Stimulated activated CD4-positive, alpha-beta T cell treated with anti-CD3 and anti-CD28 coated beads, Interleukin-4, amount 100 ng/mL, for 4 hours (primary cell): ENCODE results near the gene KDM4B.

Experiments
- DNase-seq, 2 experiments: peaks; one replicate each; pipeline ENCODE4 v3.0.0-alpha.2; 2020

Gene KDM4B

DNA sequence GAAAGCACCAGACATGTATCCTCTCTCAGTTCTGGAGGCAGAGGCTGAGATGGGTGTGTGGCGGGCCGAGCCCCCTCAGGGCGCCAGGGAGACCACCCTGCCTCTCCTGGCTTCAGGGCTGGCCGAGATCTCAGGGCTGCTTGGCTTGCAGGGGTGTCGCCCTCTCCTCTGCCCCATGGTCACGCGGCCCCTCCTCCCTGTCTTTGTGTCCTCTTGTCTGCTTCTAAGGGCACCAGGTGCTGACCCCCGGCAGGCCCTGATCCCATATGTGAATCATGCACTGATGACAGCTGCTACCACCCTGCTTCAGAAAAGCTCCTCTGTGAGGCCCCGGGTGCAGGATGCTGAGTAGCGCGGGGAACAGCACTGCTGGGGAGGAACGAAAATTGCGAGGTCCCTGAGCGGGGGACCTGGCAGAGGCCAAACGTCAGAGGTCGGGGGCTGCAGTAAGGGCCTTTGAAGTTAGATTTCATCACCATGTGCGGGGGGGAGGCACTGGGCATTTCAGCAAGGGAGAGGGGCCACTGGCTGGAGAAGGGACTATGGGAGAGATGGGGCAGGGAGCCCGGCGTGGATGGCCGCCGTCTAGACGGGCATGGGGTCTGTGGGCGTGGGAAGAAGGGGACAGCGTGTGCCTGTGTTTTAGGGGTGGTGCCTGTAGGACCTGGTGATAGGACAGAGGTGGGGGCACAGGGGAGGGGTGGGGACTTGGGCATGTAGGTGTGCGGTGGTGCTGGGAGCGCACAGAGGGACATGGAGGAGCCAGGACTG, 125.2 kb downstream of the KDM4B start:
- no peak for DNase-seq

DNA sequence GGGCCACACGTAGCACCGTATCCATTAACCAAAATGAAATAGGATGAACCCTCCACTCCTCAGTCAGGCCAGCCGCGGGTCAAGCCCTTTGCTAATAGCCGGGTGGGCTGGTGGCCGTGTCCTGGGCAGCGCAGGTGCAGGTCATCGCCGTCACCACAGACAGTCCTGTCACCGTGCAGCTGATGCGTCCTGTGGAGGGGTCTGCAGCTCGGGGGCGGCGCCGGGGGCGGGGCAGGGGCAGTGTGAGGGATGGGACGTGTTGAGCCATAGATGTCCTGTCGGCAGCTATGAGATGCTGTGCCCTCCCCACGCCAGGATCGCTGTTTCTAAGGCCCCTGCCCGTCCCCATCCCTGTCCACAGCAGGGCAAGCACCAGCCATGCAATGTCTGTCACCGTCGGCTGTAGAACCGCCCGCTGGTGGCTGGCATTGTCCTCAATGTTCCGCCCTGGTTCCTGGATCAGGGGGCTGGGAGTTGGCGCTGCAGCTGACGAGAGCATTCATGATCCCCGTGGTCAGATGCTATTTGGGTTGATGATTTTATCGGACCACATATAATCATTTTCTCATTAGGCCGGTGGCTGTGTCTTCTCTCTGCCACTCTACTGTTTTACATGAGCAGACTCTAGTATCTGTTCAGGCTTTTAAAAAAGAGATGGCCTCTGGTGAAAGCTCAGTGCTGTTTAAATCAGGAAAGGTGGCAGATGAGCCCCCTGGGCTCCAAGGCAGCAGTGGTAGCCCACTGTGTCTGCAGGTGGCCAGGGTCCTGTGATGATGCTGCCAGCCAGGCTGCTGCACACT, 126.1 kb downstream of the KDM4B start:
- DNase-seq = no peak

DNA sequence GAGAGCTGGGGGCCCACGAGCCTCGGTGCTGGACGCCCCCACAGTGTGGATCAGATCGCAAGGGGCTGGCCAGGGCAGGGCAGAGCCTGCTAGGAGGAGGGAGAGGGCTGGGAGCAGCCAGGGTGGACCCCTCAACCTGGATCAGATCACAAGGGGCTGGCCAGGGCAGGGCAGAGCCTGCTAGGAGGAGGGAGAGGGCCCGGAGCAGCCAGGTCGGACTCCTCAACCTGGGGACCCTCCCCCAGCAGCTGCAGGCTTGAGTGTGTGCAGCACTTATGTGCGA, 126.6 kb downstream of the KDM4B start:
- DNase-seq = no peak

DNA sequence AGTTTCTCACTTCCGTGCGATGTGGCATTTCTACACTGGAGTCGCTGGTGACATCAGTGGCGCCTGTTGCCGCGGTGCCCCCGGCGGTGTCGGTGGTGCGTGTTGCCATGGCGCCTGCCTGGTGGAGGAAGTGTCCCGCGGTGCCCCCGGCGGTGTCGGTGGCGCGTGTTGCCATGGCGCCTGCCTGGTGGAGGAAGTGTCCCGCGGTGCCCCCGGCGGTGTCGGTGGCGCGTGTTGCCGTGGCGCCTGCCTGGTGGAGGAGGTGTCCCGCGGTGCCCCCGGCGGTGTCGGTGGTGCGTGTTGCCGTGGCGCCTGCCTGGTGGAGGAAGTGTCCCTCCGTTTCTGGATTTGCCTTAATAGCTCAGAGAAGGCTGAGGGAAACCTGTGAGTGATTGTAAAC, 127.6 kb downstream of the KDM4B start:
- no peak for DNase-seq

DNA sequence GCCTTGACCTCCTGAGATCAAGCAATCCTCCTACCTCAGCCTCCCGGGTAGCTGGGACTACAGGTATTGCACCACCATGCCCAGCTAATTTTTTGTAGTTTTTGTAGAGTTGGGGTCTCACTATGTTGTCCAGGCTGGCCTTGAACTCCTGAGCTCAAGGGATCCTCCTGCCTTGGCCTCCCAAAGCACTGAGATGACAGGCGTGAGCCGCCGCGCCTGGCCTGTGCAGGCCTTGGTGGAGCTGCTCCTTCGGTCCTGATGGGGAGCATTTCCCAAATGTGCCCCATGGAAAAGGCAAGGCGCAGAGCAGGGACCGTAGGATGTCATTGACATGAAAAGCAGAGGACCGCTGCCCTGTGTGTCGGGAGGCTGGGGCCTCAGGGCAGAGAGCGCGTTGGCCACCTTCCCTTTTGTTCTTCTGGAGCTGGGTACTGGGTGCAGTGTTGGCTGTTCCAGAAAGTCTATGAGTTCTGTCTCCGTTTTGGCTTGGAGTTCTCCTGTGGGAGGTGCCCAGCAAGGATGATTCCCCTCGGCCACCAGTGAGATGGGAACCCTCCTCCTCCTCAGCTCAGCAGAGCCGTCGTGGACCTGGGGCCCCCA, 128.5 kb downstream of the KDM4B start:
- DNase-seq = no peak

DNA sequence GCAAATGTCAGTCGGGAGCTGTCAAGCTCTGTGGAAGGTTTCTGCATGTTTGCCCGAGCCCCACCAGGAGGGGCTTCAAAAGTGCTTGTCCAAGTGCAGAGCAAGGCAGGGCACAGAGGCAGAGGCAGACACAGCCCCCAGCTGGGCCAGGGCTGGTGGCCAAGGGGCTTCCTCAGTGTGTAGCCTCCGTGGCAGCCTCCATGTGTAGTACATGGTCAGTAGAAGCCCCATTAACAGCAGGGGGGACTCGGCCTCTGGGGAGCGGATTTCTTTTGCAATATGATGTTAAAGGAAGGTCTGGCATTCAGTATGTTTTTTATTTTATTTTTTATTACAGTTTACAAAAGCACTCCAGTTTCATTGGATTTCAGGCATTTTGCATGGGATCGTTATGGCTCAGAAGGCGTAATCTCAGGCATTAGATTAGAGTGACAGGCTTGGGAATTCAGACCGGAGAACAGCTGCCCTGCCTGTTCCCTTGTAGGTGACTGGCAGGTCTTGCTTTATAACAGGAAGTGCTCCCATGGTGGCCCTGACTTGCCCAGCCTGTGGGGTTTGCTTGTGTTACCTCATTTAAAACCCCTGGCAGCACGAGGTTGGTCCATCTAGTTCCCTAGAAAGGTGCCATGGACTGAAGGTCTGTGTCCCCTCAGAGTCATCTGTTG, 129.2 kb downstream of the KDM4B start:
- DNase-seq = no peak

DNA sequence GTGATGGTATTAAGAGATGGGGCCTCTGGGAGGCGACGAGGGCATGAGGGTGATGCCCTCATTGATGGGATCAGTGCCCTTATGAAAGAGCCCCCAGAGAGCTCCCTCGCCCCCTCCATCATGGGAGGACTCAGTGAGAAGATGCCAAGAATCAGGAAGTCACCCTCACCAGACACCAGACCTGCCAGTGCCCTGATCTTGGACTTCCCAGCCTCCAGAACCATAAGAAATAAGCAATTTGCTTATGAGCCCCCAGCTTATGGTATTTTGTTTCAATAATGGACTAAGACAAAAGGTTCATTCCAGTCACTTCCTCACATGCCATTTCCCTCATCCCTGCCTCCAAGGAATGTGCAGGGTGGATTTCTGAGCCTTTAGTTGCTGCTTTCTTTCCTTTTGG, 129.7 kb downstream of the KDM4B start:
- DNase-seq = no peak

DNA sequence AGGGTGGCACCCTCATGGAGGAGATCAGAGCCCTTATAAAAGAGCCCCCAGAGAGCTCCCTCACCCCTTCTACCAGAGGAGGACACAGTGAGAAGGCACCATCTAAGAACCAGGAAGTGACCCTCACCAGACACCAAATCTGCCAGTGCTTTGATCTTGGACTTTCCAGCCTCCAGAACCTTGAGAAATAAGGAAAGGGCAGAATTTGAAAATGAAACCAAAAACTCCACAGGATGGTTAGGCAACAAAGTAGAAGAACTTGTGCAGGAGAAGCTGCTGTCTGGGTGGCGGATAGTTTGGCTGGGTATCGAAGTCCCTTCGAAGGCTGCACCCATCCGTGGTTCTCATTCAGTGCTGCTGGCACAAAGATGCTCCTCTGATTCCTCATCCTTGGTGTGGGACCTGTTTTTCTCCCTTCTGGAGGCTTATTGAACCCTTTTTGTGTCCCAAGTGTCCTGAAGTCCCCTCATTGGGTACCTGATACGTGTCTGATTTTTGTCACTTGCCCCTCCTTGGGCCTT, 130.8 kb downstream of the KDM4B start:
- DNase-seq = no peak

DNA sequence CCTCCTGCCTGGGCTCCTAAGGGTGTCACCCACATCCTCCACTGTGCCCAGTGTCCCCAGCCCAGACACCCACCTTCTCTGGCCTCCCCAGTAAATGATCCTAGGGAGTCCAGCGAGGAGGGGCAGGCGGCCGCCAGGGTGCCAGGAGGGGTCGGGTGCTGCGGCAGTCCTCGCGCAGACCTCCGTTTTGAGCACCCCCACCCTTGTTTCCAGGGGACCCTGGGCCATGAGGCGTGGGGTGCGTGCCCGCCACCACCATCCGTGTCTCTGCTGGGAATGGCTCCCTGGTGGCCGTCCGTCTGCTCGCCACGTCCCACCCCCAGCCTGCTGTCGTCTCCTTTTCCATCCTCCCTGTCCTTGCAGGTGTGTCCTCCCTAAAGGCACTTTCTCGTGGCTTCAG, 133.0 kb downstream of the KDM4B start:
- no peak for DNase-seq

DNA sequence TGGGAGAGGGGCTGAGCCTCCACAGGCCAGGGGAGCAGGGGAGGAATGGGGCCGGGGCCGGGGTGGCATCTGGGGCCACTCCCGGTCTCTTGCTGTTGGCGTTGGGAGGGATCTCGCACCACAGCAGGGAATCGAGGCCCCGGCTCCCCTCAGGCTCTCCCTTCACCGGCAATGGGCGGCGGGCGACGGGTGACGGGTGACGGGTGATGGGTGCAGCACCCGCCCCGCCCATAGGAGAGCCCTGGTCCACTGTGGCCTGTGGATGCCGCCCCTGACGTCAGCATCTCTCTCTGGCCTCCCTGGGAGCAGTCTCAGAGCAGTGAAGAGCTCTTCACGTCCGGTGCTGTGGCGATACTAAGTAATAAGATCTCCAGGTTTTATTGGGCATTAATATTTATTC, 133.6 kb downstream of the KDM4B start:
- DNase-seq = no peak

DNA sequence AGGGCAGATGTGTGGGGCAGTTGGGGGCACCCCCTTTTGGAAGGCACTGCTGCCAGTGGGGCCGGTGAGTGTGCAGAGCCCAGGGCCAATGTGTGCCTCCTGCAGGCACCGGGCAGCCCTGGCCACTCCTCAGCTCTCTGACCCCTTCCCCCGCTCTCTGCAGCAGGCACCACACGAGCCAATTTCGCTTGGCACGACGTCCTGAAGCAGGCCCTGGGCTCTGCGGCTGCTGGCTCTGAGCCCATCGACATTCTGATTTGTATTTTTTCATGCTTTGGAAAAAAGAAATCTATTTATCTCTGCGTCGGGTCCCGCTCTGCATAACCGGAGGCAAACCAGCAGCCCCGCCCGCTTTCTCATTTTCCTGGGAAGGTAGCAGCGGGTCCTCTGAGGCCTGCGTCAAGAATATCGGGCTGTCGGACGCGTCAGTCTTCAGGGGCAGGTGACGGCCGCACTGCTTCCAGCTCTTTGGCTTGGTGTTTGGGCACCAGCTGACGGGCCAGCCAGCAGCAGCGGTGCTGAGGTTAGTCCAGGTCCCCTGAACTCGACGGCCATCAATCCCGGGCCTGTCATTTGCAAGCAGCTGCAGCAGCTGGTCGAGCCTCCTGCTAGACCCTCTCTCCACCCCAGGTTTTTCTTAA, 134.3 kb downstream of the KDM4B start:
- DNase-seq = no peak

DNA sequence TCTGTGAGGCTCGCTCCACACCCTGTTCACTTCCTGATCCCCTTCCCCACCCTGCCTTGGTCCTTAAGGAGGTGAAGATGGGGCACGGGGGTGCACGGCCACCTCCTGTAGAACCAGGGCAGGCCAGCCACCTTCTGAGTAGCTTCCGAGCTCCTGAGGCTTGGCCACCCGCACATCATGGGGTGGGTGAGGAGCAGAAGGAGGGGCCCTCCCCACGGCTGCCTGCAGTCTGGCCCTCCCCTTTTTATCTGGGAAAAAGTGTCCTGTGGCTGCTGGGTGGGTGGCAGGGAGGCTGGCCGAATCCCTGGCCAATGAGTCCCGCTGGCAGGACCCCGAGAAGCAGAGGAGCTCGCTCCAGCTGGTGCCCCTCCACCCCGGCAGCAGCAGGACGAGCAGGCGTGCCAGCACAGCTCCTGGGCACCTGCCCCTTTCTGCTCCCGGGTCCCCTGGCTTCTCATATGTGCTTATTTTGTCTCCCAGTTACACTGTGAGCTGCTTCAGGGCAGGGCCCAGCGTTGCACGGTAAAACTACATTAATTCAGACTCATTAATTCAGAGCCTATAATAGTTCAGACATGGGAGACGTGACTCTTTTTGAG, 135.0 kb downstream of the KDM4B start:
- DNase-seq = no peak

DNA sequence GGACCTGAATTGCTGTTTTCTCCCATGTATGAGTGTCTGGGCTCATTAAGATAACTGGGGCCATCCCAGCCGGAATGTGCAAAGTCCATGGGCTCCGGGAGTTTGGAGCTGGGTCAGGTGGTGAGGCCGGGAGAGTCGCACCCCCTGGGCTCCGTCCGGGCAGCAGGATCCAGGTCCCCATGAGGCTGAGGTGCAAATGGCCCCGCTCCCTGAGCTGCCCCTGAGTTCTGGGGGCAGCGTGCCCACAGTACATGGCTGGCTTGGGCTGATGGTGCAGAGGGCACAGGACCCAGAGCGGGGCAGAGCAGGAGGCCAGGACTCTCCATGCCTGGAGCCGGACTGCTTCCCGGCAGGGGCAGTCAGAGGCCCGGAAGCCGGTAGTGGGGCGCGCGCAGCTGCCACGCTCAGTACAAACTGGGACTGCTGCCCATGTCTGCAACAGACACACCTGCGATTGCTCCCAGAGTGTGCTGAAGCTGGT, 136.0 kb downstream of the KDM4B start:
- DNase-seq = no peak

DNA sequence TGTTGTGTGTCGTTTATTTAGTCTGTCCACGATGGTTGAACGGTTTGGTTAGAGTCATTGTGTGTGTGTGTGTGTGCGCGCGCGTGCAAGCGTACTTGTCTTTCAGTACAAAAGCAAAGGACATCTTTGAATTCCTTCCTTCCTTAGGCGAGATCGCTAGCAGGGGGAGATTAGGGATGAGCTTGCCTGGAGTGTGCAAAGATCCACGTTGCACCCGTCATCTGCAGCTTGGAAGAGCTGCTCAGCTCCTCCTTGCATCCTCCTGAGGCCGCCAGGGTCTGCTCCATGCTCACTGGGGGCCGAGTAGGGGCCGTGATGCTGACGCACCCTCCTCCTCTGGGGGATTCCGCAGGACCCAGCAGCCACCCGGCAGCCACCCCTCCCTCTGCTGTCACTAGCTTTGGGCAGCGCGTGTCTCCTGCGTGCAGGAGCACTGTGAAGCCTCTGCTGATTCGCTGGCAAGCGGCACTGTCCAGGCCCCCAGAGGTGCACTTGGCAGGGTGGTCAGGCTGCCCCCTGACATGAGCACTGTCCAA, 137.3 kb downstream of the KDM4B start:
- no peak for DNase-seq

DNA sequence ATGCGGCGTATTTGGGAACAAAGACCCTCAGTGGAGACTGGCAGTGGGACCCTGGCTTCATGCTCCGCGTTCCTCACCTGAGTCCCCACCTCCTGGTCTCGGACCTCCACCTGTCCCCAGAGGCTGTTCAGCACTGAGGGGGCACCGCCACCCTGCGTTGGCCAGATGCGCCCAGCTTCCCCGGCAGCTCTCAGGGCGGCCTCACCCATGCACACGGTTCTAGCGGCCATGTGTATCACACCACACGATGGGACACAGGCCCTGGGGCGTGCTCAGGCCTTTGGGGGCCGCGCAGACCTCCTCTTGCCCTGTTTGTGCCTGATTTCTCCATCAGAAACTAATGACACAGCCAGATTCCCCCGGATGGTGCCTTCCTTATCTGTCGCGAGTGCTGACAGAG, 138.1 kb downstream of the KDM4B start:
- no peak for DNase-seq

DNA sequence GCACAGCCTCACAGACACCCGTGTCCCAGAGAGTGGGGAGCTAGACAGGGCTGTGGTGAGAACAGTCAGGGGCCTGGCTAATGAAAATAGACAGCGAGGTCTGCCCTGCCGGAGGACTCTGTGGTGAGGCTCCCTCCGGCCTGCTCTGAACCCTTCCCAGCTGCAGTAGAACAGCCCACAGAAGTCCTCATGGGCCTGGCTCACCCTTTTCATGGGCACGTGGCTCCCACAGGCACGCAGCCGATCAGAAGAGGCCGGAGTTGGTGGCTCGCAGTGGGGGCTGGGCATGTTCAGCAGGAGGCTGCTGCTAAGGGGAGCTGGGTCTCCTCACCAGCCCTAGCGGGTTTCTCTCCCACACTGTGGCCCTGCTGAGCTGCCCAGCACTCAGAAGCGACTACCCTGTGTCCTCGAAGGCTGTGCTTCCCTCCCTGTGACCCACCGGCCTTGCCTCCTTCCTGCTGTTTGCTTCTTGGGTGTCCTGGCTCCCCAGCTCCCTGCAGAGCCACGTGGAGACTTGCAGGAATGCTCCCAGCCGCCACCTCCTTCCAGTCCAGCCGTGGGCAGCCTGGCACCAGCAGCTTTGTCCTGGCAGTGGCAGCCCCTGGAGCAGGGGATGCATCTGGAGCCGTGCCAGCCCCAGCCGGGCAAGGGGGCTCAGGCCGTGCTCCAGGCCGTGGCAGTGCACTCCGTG, 138.7 kb downstream of the KDM4B start:
- no peak for DNase-seq

DNA sequence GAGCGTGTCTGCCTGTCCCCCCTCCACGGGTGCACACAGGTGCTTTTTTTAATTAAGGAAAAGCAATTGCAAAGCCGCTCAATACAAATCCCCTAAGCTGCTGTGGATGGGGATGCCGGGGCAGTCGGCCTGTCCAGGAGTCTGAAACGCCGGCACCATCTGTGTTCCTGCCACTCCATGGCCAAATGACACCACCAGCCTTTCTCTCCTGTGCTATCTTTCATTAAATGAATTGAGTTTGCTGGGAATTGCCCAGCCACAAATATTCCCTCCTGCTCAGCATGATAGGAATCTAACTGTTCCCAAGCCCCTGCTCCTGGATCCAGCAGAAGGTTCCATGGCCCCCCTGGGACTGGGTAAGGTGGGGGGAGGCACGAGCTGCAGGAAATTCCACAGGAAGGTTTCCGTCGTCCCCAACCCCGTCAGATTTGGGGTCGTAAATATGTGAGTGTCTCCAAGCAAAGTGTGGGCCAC, 139.2 kb downstream of the KDM4B start:
- DNase-seq = no peak

DNA sequence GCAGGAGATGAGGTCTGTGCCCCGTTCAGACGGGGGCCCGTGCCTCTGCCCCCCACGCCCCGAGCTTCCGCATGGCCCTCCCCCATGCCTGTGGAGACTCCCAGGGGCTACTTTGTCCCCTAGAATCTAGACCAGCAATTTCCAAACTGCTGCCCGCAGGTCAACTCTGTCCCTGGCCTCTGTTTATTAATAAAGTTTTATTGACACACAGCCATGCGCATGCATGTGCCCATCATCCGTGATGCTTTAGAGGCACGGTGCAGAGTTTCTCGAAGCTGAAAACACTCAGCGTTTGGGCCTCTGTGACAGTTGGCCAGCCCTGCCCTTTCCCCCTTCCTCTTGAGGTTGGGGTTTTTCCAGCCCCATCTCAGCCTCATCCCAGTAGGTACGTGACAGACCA, 140.0 kb downstream of the KDM4B start:
- DNase-seq = no peak

DNA sequence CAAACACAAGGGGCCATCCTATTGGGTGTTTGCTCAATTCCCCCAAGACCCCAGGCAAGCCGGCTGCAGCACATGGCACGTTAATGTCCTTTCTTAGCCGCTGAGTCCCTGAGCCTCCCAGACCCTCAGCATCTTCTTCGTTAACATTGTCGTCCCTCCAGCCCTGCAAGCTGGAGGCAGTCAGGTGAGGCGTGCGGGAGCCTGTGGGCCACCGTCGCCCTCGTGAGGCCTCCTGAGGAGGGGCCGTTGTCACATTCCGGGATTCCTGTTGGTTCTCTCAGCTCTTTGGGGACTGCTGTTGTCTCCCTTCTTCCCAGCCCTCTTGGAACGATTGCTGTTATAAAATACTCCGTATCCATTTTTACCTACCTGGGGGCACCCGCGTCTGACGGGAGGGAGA, 140.6 kb downstream of the KDM4B start:
- no peak for DNase-seq

DNA sequence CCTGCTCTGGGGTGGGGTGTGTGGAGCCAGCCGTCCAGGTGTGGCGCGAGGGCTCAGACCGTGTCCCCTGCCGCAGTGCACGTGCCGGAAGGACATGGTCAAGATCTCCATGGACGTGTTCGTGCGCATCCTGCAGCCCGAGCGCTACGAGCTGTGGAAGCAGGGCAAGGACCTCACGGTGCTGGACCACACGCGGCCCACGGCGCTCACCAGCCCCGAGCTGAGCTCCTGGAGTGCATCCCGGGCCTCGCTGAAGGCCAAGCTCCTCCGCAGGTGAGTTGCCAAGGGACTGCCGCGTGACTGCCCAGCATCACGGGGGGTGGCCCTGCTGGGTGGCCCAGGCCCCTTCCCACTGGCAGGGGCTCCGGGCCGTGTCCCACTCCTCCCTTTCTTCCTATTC, 141.6 kb downstream of the KDM4B start:
- DNase-seq = no peak

DNA sequence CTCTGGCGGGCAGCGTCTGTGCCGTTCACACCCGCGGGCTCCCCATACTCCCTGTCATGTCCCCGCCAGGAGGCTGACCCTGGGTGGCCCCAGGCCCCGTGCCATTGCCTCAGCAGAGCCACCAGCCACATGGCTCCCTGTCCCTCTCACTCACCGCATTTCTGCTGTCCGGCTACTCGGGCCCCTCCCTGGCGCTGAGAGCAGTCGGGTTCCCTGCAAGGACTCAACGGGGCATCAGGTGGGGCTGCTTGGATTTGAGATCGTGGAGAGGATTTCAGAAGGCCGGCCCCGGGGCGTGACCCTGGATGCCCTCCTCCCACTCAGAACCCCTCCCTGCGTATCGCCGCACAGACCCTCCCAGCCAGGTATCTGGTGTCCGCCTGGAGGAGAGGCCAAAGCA, 142.1 kb downstream of the KDM4B start:
- DNase-seq = no peak
